ENCODE results near the gene PCDH9. TPM values are rescaled to one million over a fixed set of nuclear protein-coding genes. Genes with fewer than 3 reads are reported as not detected.

The PCDH9 gene
- polyA plus RNA-seq, 1 of the 3 experiments (the other 2 are of a cell fraction) = 1.3 TPM

DNA sequence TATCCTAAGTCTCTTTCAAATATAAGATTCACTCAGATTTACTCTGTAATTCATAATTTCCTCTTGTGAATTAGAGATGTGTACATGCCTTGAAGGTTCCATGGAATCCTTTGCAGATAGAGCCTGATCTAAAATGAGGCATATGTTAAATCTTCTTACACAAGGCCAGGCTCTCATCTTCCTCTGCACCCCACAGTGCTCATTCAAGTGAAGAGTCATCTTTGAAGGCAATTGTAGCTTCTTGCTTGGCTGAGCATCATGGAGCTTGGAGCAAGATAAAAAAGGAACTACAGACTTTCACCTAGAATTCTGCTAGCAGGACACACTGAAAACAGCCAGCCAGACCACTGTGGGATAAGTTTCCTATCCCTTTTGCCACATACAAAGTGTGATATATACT is 566.4 kb downstream of the PCDH9 start:
- H3K4me3 ChIP-seq (ENCODE audit: low read depth in 2 of 2, low read length in 1 of 2) = no peak overlapping the region
- TF ChIP-seq MXI1 (IDR thresholded peaks at IDR 0.05; ENCODE audit: low read depth, low read length) = no peak
- TF ChIP-seq FOSL2 (IDR thresholded peaks at IDR 0.05; ENCODE audit: borderline replicate concordance, low read depth) = no peak
- TF ChIP-seq ELF1 (IDR thresholded peaks at IDR 0.05) = no peak
- no peak for TF ChIP-seq SIN3A (IDR thresholded peaks at IDR 0.05; ENCODE audit: borderline replicate concordance, low read depth, low read length)
- TF ChIP-seq RCOR1 (IDR thresholded peaks at IDR 0.05; ENCODE audit: low read length) = no peak
- no peak for DNase-seq
- H3K9ac ChIP-seq = no peak overlapping the region
- no peaks in the 10 kb centered on the region for H3K27me3 ChIP-seq (ENCODE audit: insufficient read depth)
- H3K4me1 ChIP-seq (ENCODE audit: control insufficient read depth in 1 of 2, insufficient read depth in 2 of 2, low read depth in 1 of 2, low read length in 1 of 2) = peaks cover 6 to 14% of the 10 kb centered on the region in 2 experiments; a peak in 3 of 4 replicates
- no peaks in the 10 kb centered on the region for H3K79me2 ChIP-seq (ENCODE audit: insufficient read depth)
- no peaks in the 10 kb centered on the region for H4K20me1 ChIP-seq (ENCODE audit: insufficient read depth)
- H2AFZ ChIP-seq (ENCODE audit: low read depth) = no peak overlapping the region
- no peaks in the 10 kb centered on the region for H3K9me3 ChIP-seq
- no peak overlapping the region for H3K4me2 ChIP-seq
- ChIA-PET CTCF (no interaction called here), POLR2A (no interaction called here)
- H3F3A ChIP-seq (replicated peaks; ENCODE audit: insufficient read depth) = peaks cover 9% of the 10 kb centered on the region
- H3K36me3 ChIP-seq (replicated peaks in 1 of 2; ENCODE audit: control insufficient read depth in 1 of 2, insufficient read depth in 2 of 2, low read length in 1 of 2) = no peaks in the 10 kb centered on the region
- H3K9me2 ChIP-seq = no peaks in the 10 kb centered on the region
- H3K27ac ChIP-seq (ENCODE audit: low read depth in 2 of 2, low read length in 1 of 2) = no peak overlapping the region

DNA sequence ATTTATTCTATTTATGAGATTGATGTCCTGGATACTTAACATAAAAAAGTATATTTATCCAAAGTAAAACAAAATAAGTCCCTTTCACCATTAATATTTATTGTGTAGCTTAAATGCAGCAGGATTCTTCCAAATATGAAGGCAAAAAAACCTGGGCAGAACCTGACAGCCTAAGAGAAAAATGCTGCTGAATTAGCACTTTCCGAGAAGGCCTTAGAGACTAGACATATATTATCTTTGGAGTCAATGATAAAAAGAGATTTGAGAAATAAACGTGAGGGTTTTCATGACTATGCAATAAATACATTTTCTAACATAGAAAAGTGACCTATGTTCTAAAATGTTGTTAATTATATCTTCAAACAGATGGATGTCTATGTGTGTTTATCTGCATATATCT is 566.9 kb downstream of the PCDH9 start:
- ChIA-PET POLR2A (no interaction called here), CTCF (no interaction called here)
- TF ChIP-seq, protein P1, sequence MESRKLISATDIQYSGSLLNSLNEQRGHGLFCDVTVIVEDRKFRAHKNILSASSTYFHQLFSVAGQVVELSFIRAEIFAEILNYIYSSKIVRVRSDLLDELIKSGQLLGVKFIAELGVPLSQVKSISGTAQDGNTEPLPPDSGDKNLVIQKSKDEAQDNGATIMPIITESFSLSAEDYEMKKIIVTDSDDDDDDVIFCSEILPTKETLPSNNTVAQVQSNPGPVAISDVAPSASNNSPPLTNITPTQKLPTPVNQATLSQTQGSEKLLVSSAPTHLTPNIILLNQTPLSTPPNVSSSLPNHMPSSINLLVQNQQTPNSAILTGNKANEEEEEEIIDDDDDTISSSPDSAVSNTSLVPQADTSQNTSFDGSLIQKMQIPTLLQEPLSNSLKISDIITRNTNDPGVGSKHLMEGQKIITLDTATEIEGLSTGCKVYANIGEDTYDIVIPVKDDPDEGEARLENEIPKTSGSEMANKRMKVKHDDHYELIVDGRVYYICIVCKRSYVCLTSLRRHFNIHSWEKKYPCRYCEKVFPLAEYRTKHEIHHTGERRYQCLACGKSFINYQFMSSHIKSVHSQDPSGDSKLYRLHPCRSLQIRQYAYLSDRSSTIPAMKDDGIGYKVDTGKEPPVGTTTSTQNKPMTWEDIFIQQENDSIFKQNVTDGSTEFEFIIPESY (IDR thresholded peaks at IDR 0.05; ENCODE audit: borderline replicate concordance, low read depth) = no peak
- TF ChIP-seq NFIC (IDR thresholded peaks at IDR 0.05; ENCODE audit: borderline replicate concordance) (no peak), YY1 (IDR thresholded peaks at IDR 0.05; ENCODE audit: low read depth) (no peak), RAD21 (IDR thresholded peaks at IDR 0.05; ENCODE audit: low read length) (no peak), FOXJ3 (CRISPR knock-in tag; IDR thresholded peaks at IDR 0.05) (no peak), RCOR1 (IDR thresholded peaks at IDR 0.05; ENCODE audit: low read length) (no peak), EZH2phosphoT487 (IDR thresholded peaks at IDR 0.05; ENCODE audit: borderline replicate concordance, low read depth) (no peak), NRF1 (IDR thresholded peaks at IDR 0.05; ENCODE audit: low read depth, low read length) (no peak), FOSL2 (IDR thresholded peaks at IDR 0.05; ENCODE audit: borderline replicate concordance, low read depth) (no peak), SMC3 (IDR thresholded peaks at IDR 0.05; ENCODE audit: low read depth, low read length) (no peak), POLR2AphosphoS5 (IDR thresholded peaks at IDR 0.05; ENCODE audit: low read depth, low read length) (no peak), MXI1 (IDR thresholded peaks at IDR 0.05; ENCODE audit: low read depth, low read length) (no peak), GATA2 (CRISPR knock-in tag; IDR thresholded peaks at IDR 0.05) (no peak), TAF1 (IDR thresholded peaks at IDR 0.05; ENCODE audit: borderline replicate concordance, low read depth, low read length) (no peak)
- TF ChIP-seq, protein P2, sequence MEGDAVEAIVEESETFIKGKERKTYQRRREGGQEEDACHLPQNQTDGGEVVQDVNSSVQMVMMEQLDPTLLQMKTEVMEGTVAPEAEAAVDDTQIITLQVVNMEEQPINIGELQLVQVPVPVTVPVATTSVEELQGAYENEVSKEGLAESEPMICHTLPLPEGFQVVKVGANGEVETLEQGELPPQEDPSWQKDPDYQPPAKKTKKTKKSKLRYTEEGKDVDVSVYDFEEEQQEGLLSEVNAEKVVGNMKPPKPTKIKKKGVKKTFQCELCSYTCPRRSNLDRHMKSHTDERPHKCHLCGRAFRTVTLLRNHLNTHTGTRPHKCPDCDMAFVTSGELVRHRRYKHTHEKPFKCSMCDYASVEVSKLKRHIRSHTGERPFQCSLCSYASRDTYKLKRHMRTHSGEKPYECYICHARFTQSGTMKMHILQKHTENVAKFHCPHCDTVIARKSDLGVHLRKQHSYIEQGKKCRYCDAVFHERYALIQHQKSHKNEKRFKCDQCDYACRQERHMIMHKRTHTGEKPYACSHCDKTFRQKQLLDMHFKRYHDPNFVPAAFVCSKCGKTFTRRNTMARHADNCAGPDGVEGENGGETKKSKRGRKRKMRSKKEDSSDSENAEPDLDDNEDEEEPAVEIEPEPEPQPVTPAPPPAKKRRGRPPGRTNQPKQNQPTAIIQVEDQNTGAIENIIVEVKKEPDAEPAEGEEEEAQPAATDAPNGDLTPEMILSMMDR (IDR thresholded peaks at IDR 0.05) = no peak
- TF ChIP-seq, protein P3, sequence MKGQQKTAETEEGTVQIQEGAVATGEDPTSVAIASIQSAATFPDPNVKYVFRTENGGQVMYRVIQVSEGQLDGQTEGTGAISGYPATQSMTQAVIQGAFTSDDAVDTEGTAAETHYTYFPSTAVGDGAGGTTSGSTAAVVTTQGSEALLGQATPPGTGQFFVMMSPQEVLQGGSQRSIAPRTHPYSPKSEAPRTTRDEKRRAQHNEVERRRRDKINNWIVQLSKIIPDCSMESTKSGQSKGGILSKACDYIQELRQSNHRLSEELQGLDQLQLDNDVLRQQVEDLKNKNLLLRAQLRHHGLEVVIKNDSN (IDR thresholded peaks at IDR 0.05; ENCODE audit: borderline replicate concordance, low read depth) = no peak
- TF ChIP-seq, protein P4, sequence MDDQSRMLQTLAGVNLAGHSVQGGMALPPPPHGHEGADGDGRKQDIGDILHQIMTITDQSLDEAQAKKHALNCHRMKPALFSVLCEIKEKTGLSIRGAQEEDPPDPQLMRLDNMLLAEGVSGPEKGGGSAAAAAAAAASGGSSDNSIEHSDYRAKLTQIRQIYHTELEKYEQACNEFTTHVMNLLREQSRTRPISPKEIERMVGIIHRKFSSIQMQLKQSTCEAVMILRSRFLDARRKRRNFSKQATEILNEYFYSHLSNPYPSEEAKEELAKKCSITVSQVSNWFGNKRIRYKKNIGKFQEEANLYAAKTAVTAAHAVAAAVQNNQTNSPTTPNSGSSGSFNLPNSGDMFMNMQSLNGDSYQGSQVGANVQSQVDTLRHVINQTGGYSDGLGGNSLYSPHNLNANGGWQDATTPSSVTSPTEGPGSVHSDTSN (IDR thresholded peaks at IDR 0.05) = no peak
- H3K9me2 ChIP-seq = no peaks in the 10 kb centered on the region
- no peaks in the 10 kb centered on the region for H4K20me1 ChIP-seq (ENCODE audit: insufficient read depth)
- H3K4me3 ChIP-seq (ENCODE audit: low read depth in 2 of 2, low read length in 1 of 2) = no peak overlapping the region
- no peak overlapping the region for H3K9ac ChIP-seq
- H3K27me3 ChIP-seq (ENCODE audit: insufficient read depth) = no peaks in the 10 kb centered on the region
- H2AFZ ChIP-seq (ENCODE audit: low read depth) = no peak overlapping the region
- no peaks in the 10 kb centered on the region for H3K79me2 ChIP-seq (ENCODE audit: insufficient read depth)
- DNase-seq = no peak
- H3K4me2 ChIP-seq = no peak overlapping the region
- H3K9me3 ChIP-seq = no peaks in the 10 kb centered on the region
- no peaks in the 10 kb centered on the region for H3K36me3 ChIP-seq (replicated peaks in 1 of 2; ENCODE audit: control insufficient read depth in 1 of 2, insufficient read depth in 2 of 2, low read length in 1 of 2)
- H3F3A ChIP-seq (replicated peaks; ENCODE audit: insufficient read depth) = peaks cover 9% of the 10 kb centered on the region
- no peak overlapping the region for H3K27ac ChIP-seq (ENCODE audit: low read depth in 2 of 2, low read length in 1 of 2)
- WGBS (ENCODE audit: low lambda C conversion rate) = 77% methylated on average over 2 of the region's 2 CpGs
- H3K4me1 ChIP-seq (ENCODE audit: control insufficient read depth in 1 of 2, insufficient read depth in 2 of 2, low read depth in 1 of 2, low read length in 1 of 2) = peaks cover 6 to 14% of the 10 kb centered on the region in 2 experiments; a peak in 3 of 4 replicates

All from SK-N-SH (cell line).